HG03280 (cell line): ENCODE measurements around the gene PLK5.
"Not testable (repeated sequence)": the region's sequence is repeated elsewhere in the genome, so short reads cannot be mapped to it uniquely, and the experiment has no call there.

ENCODE experiments used
- ATAC-seq: cut with Tn5 transposase; IDR thresholded peaks from one replicate; pipeline ENCODE4 v1.9.1; 2021; ENCODE audit warnings: mild to moderate bottlenecking, moderate library complexity; ENCODE audit not compliant: unreplicated experiment

Gene PLK5

DNA sequence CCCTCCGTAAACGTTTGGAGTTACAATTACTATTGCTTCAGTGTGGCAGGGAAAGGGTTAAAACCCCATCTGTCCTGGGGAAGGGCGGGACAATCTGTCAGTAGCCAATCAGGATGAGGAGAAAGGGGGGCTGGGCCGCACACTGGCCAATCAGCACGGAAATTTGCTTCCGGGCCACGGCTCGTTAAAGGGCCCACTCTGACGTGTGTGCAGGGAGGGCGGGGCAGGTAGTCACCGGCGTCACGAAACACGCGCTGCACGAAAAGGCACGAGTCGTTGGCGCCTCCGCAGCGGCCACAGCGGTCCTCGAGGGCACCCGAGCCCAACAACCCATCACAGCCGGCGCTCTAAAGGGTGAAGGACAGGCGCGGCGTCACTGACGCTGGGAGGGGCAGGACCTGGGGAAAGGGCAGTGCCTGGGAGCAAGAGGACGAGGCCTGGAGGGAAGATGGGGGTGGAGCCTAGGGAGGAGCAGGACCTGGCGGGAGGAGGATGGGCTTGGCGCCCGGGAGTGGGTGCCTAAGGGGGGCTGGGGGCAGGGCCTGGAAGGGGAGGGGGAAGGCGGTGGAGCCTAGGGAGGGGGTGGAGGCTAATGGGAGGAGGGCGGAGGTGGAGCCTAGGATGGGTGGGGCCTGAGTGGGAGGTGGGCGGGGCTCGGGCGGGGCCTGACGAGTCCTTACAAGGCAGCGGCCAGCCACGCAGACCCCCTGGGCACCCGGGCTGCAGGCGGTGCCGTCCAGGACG is 15.9 kb upstream of the PLK5 start:
- ATAC-seq: no peak

DNA sequence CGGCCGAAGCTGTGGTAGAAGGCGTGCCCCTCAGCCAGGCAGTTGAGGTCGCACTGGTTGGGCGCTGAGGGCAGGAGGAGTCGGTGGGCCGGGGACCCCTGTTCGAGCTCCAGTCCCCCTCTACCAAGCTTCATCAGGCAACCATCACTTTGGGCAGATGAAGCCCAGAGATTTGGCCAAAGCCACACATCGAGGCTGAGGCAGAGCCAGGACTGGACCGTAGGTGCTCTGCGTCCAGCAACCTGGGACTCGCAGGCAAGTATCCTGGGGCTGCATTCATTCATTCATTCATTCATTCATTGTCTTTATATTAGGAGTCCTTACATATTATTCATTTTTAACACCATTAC is 15.4 kb upstream of the PLK5 start:
- ATAC-seq: no peak

DNA sequence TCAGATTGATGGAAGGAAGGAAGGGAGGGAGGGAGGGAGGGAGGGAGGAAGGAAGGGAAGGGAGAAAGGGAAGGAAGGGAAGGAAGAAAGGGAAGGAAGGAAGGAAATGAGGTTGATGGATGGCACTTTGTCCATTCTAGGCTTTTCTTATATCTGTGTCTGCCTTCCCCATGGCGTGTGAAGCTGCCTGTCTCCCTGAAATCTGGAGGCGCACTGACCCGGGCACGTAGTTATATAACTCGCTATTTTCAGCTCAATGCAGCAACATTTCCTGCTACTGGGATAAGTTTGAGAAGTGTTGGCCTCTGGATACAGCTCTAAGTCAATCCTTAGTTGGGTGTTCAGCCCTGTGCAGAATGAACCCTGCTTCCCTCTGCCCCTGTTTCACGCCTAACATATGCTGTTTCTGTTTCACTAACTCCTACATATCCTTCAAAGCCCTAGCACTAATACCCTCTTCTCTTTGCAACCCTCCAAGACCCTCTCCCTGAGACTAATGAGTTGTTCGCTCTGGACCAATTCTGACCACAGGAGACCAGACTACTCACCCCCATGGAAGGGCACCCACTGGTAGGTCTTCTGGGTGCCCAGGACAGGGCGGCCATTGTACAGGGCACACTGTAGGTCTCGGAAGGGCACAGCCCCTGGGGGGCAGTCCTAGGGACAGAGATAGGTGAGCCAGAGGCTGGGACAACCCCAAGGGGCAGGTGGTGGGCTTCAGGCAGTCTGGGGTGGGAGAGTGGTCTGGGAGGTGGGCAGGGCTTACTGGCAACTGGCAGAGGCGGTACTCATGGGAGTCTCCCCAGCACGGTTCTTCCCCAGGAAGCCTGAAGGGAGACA is 14.1 kb upstream of the PLK5 start:
- no peak for ATAC-seq

DNA sequence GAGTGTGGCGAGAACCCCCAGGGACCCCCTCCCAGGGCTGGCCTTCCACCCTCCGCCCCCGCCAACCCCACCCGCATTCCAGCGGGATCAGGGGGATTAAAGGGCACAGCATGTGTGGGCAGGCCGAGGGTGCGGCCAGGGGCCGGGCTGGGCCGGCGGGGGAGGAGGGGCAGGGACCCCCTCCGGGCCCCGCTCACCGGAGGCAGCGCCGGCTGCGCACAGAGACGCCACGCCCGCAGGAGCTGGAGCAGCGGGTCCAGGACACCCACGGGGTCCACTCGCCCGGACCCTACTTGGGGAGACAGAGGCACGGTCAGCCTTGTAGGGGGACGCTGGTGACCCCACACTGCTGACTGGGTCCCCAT is 13.5 kb upstream of the PLK5 start:
- ATAC-seq: no peak

DNA sequence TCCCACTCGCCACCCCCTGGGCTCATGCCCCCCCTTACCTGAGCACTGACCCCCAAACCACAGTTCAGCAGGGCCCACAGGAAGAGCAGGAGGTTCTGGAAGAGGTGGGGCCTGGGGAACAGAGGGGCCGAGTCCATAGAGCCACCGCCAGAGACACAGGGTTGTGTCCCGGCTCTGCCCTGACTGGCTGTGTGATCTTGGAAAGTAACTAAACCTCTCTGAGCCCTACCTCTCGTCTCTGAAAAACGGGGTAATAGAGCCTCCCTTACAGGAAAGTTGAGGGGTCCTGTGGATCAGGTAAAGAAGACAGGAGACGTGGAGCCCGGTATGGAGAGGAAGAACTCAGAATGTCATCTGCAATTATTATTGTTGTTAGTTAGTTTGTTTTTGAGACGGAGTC is 13.1 kb upstream of the PLK5 start:
- no peak for ATAC-seq

DNA sequence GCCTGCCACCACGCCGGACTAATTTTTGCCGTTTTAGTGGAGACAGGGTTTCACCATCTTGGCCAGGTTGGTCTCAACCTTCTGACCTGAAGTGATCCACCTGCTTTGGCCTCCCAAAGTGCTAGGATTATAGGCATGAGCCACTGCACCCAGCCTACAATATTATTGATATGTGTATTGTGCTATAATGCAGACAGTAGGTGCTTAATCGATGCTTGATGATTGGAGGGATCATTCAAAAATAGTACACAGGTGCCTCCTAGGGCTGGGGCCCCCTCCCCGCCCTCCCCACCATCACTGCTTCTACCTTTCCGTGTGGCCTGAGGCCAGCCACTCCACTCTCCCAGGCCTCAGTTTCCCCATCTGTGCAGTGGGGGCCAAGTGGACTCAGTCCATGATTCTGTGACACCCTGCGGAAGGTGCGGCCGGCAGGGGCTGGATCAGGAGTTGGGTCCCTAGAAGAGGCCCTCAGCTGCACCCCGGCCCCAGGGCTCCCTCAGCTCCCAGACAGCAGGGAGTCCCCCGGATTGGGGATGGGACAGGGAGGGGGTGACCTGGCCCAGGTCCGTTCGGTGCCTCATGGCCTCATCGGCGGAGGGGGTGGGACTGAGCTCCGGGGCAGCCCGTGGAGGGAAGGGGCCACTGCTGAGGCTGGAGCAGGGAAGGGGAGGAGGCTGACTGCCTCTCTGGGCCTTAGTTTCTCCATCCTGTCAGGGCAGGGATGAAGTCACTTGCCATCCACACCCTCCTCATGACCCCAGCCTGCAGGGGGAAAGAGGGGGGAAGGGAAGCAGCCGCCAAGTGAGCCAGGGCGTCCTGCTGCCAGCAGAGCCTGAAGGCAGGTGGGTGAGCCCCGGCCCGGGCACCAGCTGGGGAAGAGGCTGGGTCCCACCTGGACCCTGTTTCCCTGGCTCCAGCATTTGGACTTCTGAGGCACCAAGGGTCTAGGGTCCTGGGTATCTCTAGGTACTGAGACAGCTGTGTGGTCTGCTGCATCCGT is 12.3 kb upstream of the PLK5 start:
- ATAC-seq: no peak

DNA sequence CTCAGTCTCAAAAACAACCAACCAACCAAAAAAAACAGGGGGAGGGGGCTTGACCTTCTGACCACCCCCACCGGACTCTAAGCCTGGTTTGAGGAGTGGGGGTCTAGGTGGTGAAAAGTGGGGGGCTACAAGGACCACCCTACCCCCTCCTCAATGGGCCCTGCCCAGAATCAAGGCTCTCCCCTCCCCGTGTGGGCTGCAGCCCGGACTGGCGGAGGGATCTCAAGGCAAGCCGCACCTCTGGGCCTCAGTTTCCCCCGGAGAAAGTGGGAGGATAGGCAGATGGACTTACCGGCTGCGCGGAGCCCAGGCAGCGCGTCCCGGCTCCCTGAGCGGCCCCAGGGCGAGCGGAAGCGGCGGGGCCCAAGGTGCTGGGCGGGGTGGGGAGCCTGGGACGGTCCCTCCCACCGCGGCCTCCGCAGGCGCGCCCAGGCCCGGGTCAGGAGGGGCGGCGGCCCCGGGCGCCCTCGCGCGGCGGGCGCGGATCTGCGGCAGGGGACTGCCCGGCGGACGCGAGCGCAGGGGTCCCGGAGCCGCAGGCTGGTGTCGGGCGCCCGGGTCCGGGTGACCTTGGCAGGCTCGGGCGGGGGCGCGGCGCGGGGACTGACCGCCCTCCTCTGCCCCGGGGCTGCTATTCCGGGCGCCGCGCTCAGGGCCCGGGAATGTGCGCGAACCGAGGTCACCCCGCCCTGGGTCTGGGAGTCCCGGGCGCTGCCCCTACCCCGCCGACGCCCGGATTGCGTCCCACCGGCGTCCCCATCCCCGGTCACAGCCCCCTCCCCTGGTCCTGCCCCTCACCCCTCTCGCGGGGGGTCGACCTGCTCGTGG is 11.0 kb upstream of the PLK5 start, which contains the start of gene ADAMTSL5:
ADAMTSL5 (minus strand) TSS at position 349 of the 828 bp plus-strand sequence. CDS start 2,076 bp downstream, outside the sequence.
- no peak for ATAC-seq

DNA sequence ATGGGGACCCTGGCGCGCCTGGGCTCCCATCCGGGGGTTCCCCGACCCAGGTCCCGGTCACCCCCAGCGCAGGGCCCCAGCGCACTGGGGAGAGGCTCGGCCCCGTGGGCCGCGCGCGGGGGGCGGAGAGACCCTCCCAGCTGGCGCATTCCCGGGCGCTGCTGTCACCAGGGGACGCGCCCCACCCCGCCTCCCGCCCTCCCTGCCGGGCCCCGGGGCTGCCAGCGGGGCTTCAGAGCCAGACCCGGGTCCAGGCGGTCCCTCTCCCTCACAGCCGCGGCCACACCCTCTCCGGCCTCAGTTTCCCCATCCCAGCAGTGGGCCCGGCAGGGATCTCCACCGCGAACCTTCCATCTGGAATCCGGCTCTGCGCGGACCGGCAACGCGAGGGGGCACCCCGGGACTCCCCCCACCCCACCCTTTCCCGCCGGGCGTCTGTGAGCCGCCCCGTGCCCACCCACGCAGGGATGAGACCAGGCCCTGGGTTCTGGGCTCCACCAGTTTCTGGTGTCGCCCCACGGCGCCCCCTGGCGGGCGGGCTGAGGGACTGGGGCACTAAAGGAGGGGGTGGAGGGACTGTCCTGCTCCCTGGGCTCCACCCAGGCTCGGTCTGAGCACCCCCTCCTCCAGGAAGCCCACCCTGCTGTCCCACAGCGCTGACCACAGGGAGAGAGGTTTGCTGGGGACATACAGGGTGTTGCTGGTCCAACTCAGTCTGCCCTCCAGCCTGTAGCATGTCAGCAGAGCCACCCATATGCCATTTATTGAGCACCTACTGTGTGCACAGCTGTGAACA is 10.2 kb upstream of the PLK5 start:
- no peak for ATAC-seq

DNA sequence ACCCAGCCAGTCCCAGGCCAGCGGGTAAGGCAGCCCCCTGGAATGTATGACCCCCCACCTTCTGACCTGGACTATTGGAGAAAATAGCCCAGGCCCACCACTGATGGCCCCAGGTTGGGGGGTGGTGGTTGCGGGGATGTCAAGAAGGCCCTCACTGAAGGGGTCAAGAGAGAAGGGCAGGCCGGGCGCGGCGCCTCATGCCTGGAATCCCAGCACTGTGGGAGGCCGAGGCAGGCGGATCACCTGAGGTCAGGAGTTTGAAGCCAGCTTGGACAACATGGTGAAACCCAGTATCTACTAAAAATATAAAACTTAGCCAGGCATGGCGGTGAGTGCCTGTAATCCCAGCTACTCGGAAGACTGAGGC is 9.6 kb upstream of the PLK5 start:
- ATAC-seq: no peak

DNA sequence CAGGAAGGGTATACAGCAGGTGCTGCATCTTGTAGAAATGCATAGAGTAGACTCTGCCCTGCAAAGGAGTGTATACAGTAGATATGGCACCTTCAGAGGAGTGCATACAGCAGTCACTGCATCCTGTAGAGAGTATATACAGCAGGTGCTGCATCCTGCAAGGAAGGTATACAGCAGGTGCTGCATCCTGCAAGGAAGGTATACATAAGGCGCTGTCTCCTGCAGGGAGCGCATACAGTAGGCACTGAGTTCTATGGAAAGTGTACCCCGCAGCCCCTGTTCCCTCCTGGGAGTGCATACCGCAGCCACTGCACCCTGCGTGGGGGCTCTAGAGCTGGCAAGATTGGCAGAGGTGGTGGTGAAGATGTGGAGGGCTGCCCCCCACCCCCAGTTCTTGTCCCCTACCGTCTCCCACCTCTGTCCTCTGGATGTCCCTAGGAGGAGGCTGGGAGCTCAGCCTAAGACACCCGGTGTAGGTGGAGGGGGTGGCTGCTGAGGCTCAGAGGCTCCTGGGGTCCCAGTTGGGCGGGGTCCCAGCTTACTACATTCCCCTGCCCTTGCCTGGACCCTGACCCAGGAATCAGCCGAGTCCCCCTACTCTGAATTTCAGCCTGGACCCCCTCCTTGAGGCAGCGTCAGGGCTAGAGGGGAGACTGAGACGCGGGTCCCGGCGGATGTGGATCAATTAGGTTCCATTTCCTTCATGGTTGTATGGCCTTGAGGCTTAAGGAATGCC is 8.7 kb upstream of the PLK5 start:
- no peak for ATAC-seq

DNA sequence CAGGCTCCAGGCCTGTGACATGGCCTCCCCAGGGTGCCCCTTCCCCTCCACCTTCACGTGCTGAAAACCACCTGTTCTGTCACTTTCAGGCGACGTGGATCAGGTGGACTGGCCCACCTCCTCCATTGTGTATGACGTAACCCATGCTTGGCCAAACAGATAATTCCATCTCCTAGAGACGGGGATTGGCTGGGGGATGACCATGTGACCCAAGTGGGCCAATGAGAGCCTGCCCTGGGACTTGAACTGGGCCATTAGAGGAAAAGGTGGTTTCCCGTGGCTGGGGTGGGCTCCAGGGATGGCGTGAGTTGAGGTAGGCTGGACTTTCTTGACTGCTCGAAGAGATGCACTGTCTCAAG is 7.5 kb upstream of the PLK5 start:
- no peak for ATAC-seq

DNA sequence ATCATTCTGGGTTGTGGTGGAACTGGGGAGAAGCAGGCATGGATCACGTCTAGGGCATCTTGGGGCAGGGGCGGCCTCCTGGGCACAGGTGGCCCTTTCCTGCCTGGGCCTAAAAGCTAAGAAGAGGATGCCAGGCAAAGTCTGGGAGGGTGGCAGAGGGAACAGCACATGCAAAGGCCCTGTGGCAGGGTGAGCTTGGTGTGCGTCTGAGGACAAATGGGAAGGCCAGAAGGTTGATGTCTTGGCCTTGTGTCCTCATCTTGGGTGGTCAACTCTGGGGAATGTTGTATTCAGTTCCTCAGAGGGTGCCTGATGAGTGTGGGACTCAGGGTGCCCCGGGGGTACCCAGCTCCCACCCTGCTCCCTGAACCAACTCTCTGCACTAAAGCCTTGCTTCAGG is 5.4 kb upstream of the PLK5 start:
- ATAC-seq: no peak

DNA sequence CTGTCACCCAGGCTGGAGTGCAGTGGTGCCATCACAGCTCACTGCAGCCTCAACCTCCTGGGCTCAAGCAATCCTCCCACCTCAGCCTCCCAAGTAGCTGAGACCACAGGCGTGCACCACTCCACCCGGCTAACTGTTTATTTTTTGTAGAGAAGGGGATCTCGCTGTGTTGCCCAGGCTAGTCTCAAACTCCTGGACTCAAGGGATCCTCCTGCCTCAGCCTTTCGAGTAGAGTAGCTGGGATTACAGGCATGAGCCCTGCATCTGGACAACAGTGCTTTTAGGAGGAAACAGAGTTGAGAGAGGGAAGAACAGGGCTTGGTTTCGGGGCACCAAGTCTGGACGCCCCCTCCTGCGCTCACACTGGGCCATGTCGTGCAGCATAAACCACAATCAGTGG is 4.1 kb upstream of the PLK5 start:
- not testable (repeated sequence) for ATAC-seq

DNA sequence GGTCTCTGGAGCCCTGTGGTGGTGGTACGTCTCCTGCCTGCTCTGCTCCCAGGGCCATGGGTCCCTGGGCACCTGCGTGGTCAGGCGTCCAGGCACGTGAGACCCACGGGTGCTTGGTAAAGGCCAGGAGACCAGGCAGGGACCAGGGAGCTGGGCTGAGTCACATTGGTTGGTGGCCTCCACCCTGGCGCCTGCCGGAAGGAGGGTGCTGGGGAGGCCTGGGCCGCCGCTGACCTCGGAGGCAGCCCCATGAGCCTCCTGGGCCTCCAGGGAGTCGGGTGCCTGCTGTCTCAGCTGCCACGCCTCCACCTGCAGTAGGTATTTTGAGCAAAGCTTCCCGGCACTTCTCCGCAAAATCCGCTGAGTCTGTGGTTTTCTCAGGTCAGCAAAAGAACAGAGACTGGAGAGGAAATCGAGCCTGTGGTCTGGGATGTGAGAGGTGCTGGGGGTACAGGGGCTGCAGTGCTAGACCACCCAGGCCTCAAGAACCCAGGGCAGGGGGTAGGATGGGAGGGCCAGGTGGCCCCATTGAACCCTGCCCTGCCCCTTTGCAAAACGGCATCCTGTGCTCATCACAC is 3.6 kb upstream of the PLK5 start:
- no peak for ATAC-seq

DNA sequence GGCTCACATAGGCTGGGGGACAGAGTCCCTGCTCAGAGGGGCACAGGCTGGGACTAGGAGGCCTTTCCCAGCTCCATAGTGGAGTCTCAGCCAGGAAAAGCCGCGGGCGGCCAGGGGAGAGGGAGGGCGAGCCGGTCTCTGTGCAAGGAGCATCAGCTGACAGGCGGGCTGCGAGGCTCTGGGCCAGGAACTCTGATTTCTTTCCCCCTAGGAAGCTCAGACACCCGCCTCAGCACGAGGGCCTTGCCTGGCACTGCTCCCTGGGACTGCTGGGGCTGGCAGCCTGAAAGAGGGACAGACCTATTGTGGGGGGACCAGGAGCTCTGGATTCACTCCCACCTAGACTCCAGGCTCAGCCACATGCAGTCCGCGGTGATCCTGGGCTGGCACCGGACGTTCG is 2.2 kb upstream of the PLK5 start:
- ATAC-seq: no peak

DNA sequence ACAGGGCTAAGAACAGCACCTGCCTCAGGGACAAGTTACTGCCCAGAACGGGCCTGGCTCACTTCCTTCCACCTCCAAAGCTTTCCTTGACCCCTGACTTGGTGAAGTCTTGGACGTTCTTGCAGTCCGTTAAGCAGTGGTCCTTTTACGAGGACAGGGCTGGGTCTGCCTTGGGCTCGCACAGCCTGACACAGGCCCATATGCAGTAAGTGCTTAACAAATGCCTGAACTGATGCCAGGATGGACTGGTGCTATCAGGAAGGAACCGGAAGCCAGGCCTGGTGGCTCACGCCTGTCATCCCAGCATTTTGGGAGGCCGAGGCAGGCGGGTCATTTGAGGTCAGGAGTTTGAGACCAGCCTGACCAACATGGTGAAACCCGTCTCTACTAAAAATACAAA is 1.8 kb upstream of the PLK5 start:
- ATAC-seq: no peak

DNA sequence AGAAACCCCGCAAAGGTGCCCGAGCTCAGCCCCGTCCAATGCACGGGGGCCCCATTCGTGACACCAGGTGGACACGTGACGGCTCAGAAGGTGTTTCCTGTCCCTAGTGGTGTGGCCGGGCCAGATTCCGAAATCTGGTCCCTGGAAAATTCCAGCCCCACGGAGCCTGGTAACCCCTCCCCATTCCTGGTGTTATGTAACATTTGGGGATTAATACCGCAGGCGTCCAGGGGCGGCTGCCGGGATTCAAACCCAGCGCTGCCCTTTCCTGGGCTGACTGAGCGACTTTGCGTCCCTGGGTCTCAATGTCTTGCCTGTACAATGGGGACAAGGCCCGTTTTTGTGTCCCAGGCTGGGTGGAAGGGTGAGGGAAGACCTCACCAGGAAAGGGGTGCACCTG is 1.0 kb upstream of the PLK5 start:
- ATAC-seq: no peak

DNA sequence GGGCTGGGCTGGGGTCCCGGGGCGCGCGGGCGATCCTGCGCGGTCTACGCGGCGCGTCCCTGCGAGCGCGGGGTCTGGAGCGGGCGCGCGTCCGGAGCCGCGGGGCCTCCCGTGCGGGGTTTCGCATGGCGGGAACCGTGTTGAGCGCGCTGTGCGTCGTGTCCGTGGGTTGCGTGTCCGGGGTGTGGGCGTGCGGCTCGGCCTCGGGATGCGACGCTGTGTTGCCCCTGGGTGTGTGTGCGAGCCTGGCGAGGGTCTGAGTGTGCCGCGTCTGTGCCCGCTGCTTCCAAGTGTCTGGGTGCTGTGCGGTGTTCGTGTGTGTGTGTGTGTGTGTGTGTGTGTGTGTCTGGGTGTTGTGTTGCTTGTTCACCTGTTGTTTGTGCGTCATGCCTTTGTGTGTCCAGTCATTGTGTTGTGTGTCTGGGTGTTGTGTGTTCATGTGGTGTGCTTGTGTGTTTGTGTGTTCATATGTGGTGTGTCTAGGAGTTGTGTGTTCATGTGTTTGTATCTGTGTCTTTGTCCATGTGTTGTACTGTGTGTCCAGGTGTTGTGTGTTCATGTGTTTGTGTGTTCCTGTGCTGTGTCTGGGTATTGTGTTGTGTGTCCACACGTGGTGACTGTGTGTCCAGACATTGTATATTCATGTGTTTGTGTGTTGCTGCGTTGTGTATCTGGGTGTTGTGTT is 552 bp downstream of the PLK5 start:
- ATAC-seq: no peak
